ENCODE measurements around the gene MFSD12.

The MFSD12 gene

GRCh38 chr19:3557461-3558248 is at the start of gene MFSD12:
MFSD12 (minus strand) TSS chr19:3557586; CDS start chr19:3557403, 183 bp downstream.
- peak within 1 kb of the TSS; percentile 60 for H3K27ac ChIP-seq
- DNase-seq (ENCODE audit: low read depth, low spot score) = peak; percentile 48

- no peak within 1 kb of the TSS for H3K27ac ChIP-seq
- DNase-seq (ENCODE audit: low read depth, low spot score) = no peak
Observed at GRCh38 chr19:3606690-3607289, 49.4 kb upstream of the MFSD12 start, which contains the start of gene TBXA2R. TBXA2R (minus strand) TSS chr19:3606875; CDS start chr19:3600634, 6,241 bp downstream.

GRCh38 chr19:3606174-3606689 is 48.8 kb upstream of the MFSD12 start:
- H3K27ac ChIP-seq = no peak overlapping the region
- no peak for DNase-seq (ENCODE audit: low read depth, low spot score)

GRCh38 chr19:3605770-3606169 is 48.4 kb upstream of the MFSD12 start:
- no peak for DNase-seq (ENCODE audit: low read depth, low spot score)
- no peak overlapping the region for H3K27ac ChIP-seq

DNA sequence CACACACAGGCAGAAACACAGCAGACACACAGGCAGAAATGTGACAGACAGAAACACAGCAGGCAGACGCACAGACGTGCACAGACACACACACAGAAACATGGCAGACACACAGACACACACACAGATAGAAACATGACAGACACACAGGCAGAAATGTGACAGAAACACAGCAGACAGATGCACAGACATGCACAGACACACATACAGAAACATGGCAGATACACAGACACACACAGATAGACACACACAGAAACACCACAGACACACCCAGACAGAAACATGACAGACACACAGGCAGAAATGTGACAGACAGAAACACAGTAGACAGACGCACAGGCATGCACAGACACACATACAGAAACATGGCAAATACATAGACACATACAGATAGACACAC is 48.0 kb upstream of the MFSD12 start:
- H3K27ac ChIP-seq = no peak overlapping the region
- no peak for DNase-seq (ENCODE audit: low read depth, low spot score)

DNA sequence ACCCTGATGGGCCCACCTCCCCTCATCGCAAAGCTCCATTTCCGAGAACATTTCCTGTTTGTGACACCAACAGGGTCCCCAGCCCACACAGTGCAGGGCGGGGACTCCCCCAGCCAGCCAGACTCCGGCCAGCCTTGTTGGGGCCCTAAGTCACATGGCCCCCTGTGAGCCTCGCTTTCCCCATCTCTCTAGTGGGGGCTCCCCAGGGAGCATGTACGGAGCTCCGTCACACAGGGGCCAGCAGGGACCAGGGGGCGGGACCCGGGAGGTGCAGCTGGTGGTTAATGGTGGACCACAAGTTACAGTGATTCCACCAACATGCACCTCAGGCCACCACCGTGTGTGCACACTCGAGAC is 47.6 kb upstream of the MFSD12 start:
- no peak overlapping the region for H3K27ac ChIP-seq
- no peak for DNase-seq (ENCODE audit: low read depth, low spot score)

GRCh38 chr19:3604227-3604986 is 47.0 kb upstream of the MFSD12 start:
- DNase-seq (ENCODE audit: low read depth, low spot score) = no peak
- no peak overlapping the region for H3K27ac ChIP-seq

DNA sequence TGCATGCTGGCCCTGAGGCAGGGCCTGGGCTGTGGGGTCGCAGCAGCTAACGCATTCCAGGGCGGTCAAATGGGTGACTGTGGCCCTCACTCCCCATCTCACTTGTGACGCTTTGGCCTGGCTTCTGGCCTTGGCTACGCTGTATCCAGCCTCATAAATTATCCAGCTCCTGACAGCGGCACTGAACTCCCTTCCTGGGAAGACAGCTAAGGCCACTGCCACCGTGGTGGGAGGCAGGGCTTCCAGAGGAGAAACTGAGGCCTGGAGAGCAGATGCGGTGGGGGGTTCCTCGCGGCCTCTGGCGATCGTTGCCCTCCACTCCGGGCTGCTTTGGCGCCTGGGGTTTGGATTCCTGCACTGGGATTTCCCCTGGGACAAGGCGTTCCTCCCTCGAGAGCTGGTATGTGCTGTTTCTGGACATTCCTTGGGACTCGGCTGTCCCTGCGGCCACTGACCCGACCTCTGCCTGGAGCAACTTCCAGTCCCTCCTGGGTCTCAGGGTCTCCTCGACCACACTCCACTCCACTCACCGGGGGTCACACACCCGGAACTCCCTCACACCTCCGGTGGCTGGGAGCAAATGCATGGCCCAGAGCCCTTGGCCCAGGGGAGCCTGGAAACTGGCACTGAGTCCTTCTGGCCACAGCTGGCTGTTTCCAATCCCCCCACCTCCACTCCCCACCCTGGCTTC is 45.9 kb upstream of the MFSD12 start:
- DNase-seq (ENCODE audit: low read depth, low spot score) = no peak
- H3K27ac ChIP-seq = no peak overlapping the region

DNA sequence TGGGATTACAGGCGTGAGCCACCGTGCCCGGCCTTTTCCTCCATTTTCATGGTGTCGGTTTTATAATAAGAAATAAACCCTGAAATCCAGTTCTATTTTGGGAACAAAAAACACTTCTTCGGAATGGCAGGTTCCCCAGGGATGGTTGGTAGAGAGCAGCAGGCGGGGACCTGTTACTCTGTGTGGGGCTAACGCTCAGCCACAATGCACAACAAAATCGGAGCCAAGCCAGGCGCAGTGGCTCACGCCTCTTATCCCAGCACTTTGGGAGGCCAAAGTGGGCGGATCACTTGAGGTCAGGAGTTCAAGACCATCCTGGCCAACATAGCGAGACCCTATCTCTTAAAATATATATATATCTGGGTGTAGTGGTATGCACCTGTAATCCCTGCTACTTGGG is 43.6 kb upstream of the MFSD12 start:
- H3K27ac ChIP-seq = no peak overlapping the region
- no peak for DNase-seq (ENCODE audit: low read depth, low spot score)

- no peak for DNase-seq (ENCODE audit: low read depth, low spot score)
- H3K27ac ChIP-seq = no peak overlapping the region
Observed at GRCh38 chr19:3599776-3600187, 42.4 kb upstream of the MFSD12 start.

- H3K27ac ChIP-seq = no peak overlapping the region
- no peak for DNase-seq (ENCODE audit: low read depth, low spot score)
Observed at GRCh38 chr19:3595521-3596061, 38.2 kb upstream of the MFSD12 start.

- H3K27ac ChIP-seq = no peak overlapping the region
- no peak for DNase-seq (ENCODE audit: low read depth, low spot score)
Observed at GRCh38 chr19:3593156-3593555, 35.8 kb upstream of the MFSD12 start.

DNA sequence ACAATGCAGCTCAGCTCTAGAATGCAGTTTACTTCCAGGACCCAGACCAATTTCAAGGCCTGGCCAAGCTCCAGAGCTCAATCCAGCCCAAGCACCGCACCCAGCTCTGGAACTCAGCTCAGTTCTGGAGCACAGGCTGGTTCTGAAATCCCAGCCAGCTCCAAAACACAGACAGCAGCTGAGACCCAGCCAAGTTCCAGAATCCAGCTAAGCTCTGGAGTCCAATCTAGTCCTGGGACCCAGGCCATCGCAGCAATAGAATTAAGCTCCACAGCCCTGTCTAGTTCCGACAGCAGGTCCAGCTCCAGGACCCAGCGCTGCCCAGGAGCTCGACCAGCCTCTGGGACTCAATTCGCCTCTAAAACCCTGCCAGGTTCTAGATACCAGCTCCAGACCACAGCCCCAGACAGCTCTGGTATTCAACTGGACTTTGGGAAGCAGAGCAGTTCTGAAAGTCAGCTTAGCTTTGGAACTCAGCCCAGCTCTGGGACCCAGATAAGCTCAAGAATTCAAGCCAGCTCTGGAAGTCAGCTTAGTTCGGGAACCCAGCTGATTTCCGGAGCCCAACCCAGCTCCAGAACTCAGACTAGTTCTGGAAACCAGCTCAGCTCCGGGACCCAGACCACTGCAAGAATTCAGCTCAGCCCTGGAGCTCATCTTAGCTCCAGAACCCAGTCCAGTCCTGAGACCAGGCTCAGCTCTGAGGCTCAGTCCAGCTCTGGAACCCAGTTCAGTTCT is 34.7 kb upstream of the MFSD12 start:
- no peak overlapping the region for H3K27ac ChIP-seq
- no peak for DNase-seq (ENCODE audit: low read depth, low spot score)

- no peak for DNase-seq (ENCODE audit: low read depth, low spot score)
Observed at GRCh38 chr19:3590991-3591659, 33.7 kb upstream of the MFSD12 start.

DNA sequence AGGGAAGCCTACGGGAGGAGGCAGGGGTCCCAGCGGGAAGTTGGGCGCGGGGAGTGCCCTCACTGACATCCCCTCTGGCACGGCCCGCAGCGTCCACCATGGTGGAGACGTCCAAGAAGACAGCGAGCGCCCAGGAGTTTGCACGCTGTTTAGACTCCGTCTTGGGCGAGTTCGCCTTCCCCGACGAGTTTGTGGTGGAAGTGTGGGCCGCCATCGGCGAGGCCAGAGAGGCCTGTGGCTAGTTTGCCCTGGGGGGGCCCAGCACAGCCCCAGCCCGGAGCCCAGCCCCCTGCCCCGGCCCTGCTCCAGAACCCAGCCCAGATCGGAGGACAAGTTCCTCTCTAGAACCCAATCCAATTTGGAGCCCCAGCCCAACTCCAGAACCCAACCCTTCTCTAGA is 32.6 kb upstream of the MFSD12 start:
- no peak overlapping the region for H3K27ac ChIP-seq
- DNase-seq (ENCODE audit: low read depth, low spot score) = no peak

More at GRCh38 chr19:3590991-3591659, 33.7 kb upstream of the MFSD12 start:
- H3K27ac ChIP-seq = no peak overlapping the region

DNA sequence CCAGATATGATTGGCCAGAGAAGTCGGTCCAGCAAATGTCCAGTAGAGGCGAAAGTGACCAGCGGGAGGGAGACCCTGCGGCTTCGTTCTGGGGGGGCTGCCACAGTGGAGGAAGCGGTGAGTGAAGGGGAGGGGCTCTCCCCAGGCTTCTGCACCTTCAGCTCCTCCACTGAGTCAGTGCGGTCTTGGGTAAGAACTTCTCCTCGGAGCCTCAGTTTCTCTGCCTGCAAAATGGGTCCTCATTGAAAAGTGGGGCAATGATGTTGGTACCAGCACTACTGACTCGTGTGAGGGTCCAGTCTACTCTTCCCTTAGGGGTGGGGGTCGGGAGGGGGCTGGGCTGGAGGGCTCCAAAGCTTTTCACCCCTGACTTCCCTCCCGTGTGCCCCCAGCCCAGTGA is 32.1 kb upstream of the MFSD12 start:
- DNase-seq (ENCODE audit: low read depth, low spot score) = no peak
- H3K27ac ChIP-seq = no peak overlapping the region

DNA sequence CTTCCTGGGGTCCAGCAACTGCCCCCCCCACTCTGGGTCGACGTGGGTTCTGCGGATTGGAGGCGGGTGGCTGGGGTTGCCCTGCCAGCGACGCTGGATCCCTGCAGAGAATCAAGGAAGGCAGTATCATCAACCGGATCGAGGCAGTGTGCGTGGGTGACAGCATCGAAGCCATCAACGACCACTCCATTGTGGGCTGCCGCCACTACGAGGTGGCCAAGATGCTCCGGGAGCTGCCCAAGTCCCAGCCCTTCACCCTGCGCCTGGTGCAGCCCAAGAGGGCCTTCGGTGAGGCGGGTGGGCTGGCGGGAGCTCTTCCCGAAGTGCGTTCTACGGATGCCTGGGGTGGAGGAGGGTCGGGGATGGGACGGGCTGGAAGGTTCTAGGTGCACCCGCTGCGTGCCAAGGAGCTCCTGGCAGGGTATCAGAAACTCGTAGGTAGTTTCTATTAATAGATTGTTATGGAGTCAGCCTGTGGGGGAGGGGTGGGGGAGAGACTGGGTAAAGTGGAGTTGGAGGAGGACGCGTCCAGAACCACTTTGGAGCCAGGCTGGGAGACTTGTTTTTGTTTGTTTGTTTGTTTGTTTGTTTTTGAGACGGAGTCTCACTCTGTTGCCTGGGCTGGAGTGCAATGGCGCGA is 29.4 kb upstream of the MFSD12 start:
- DNase-seq (ENCODE audit: low read depth, low spot score) = no peak
- no peak overlapping the region for H3K27ac ChIP-seq

DNA sequence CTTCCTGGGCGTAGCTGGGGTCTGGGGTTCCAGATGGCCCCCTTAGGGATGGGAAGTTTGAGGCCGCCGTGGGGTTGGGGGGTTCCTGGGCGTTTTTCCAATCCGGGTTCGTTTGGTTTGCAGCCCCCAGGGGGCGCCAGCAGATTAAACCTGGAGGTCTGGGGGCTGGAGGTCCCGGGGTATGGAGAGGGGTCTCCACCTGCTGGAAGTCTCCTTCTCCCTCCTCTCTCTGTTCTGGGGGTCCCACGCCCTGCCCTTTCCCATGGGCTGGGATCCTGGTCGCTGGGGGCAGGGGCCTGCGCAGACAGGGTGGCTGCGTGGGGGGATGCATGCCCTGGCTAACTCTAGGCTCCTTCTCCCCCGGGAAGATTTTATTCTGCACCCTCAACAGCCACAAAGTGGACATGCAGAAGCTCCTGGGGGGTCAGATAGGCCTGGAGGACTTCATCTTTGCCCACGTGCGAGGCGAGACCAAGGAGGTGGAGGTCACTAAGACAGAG is 28.8 kb upstream of the MFSD12 start:
- DNase-seq (ENCODE audit: low read depth, low spot score) = no peak
- no peak overlapping the region for H3K27ac ChIP-seq
